H1 (cell line): Measurements from ENCODE around the gene CNIH3. TPM values are rescaled to one million over a fixed set of nuclear protein-coding genes. Genes with fewer than 3 reads are reported as not detected.

Experiments
- CTCF ChIA-PET: fragments of 300-600 bp; sonication (Branson Sonifier 250); formaldehyde crosslinking; loops from one replicate; lab custom pipeline; 2021; ENCODE audit not compliant: partially characterized antibody; lab: Charles Lee
- POLR2A ChIA-PET: fragments of 300-600 bp; sonication (Branson Sonifier 250); formaldehyde crosslinking; loops from one replicate; lab custom pipeline; 2021; ENCODE audit warnings: inconsistent platforms; ENCODE audit not compliant: partially characterized antibody; lab: Charles Lee
- DNase-seq, 2 experiments: peaks; one replicate each; pipeline versions ENCODE4 v3.0.0 to v3.0.0-alpha.2; 2010 to 2022; ENCODE audit warnings: low spot score in 2 of 2, low read depth in 1 of 2, mixed read lengths in 1 of 2
- FAIRE-seq: peaks from 2 replicates; lab custom pipeline; 2011; peaks lifted over from hg19 to GRCh38; lab: Jason Lieb, UNC
- H2AFZ ChIP-seq: 2 replicates; pipeline ENCODE4 v1.8.1; 2012; ENCODE audit warnings: low read length, inconsistent platforms
- H2AK5ac ChIP-seq: 2 replicates; pipeline ENCODE4 v1.6.1; 2013; ENCODE audit warnings: low read depth, low read length
- H2BK120ac ChIP-seq: replicated peaks from 2 replicates; pipeline ENCODE3; 2013; ENCODE audit warnings: low read depth, low read length, inconsistent platforms
- H2BK12ac ChIP-seq: 2 replicates; pipeline ENCODE4 v1.6.1; 2013; ENCODE audit warnings: low read depth, low read length
- H2BK15ac ChIP-seq: 2 replicates; pipeline ENCODE4 v1.6.1; 2013; ENCODE audit warnings: low read length
- H2BK20ac ChIP-seq: 2 replicates; pipeline ENCODE4 v1.6.1; 2013; ENCODE audit warnings: low read length
- H2BK5ac ChIP-seq: 2 replicates; pipeline ENCODE4 v1.6.1; 2013; ENCODE audit warnings: low read depth, low read length
- H3K14ac ChIP-seq: 2 replicates; pipeline ENCODE4 v1.6.1; 2013; ENCODE audit warnings: inconsistent platforms; ENCODE audit not compliant: insufficient read length
- H3K18ac ChIP-seq: 2 replicates; pipeline ENCODE4 v1.6.1; 2013; ENCODE audit warnings: low read length; ENCODE audit errors: extremely low read depth
- H3K23ac ChIP-seq: 2 replicates; pipeline ENCODE4 v1.6.1; 2013; ENCODE audit warnings: inconsistent platforms; ENCODE audit not compliant: insufficient read length
- H3K23me2 ChIP-seq: 2 replicates; pipeline ENCODE4 v1.6.1; 2013; ENCODE audit warnings: low read depth, low read length
- H3K27ac ChIP-seq: 2 replicates; pipeline ENCODE4 v1.6.1; 2011; ENCODE audit warnings: low read depth, low read length, inconsistent platforms
- H3K27me3 ChIP-seq, 4 experiments: replicated peaks in 1 of 4; 1 replicate in 1 of 4; 2 replicates in 3 of 4; pipeline versions ENCODE4 v1.6.1 to v1.8.1; 2011 to 2013; ENCODE audit warnings: low read length in 3 of 4, mild to moderate bottlenecking in 3 of 4, inconsistent platforms in 2 of 4, mixed read lengths in 2 of 4, moderate library complexity in 1 of 4; ENCODE audit not compliant: control insufficient read depth in 3 of 4, insufficient read depth in 3 of 4; ENCODE audit errors: extremely low read depth in 1 of 4
- H3K36me3 ChIP-seq, 4 experiments: 2 replicates each; pipeline versions ENCODE4 v1.6.1 to v1.8.1; 2011 to 2013; ENCODE audit warnings: mild to moderate bottlenecking in 4 of 4, low read length in 3 of 4, moderate library complexity in 2 of 4, control low read depth in 1 of 4, inconsistent platforms in 1 of 4; ENCODE audit not compliant: insufficient read depth in 4 of 4, control insufficient read depth in 2 of 4
- H3K4ac ChIP-seq: replicated peaks from 2 replicates; pipeline ENCODE3; 2013; ENCODE audit warnings: low read length, low read depth, mixed read lengths, inconsistent platforms; ENCODE audit not compliant: insufficient read length
- H3K4me1 ChIP-seq, 4 experiments: replicated peaks in 1 of 4; 1 replicate in 1 of 4; 2 replicates in 3 of 4; pipeline versions ENCODE4 v1.6.1 to v1.8.1; 2011 to 2013; ENCODE audit warnings: low read length in 3 of 4, inconsistent platforms in 2 of 4, mixed read lengths in 1 of 4; ENCODE audit not compliant: insufficient read depth in 4 of 4, control insufficient read depth in 3 of 4
- H3K4me2 ChIP-seq, 2 experiments: 2 replicates each; pipeline versions ENCODE4 v1.6.1 to v1.8.1; 2011 to 2013; ENCODE audit warnings: low read depth in 2 of 2, low read length in 2 of 2, control low read depth in 1 of 2, inconsistent platforms in 1 of 2, mild to moderate bottlenecking in 1 of 2; ENCODE audit not compliant: insufficient read depth in 1 of 2
- H3K4me3 ChIP-seq, 4 experiments: fragments of 200-600, 300-600 bp in 1 of 4; sonication (generic), shearing (Covaris generic), sonication (Bioruptor Twin) in 1 of 4; 2 replicates each; pipeline versions ENCODE4 v1.5.1 to v1.8.1; 2011 to 2016; ENCODE audit warnings: low read length in 4 of 4, low read depth in 3 of 4, control low read depth in 2 of 4, inconsistent platforms in 2 of 4, mild to moderate bottlenecking in 2 of 4, mixed read lengths in 1 of 4, moderate library complexity in 1 of 4; ENCODE audit not compliant: insufficient read depth in 2 of 4; ENCODE audit errors: extremely low read depth in 1 of 4
- H3K56ac ChIP-seq: replicated peaks from 2 replicates; pipeline ENCODE3; 2013; ENCODE audit warnings: low read depth, mild to moderate bottlenecking, mixed read lengths, low read length, inconsistent platforms; ENCODE audit not compliant: insufficient read length
- H3K79me1 ChIP-seq: 2 replicates; pipeline ENCODE4 v1.6.1; 2013; ENCODE audit warnings: low read depth, low read length, control low read depth
- H3K79me2 ChIP-seq, 2 experiments: 2 replicates each; pipeline versions ENCODE4 v1.6.1 to v1.8.1; 2012 to 2013; ENCODE audit warnings: low read length in 2 of 2, mild to moderate bottlenecking in 2 of 2, inconsistent platforms in 1 of 2; ENCODE audit not compliant: insufficient read depth in 2 of 2, control insufficient read depth in 1 of 2
- H3K9ac ChIP-seq, 4 experiments: replicated peaks in 1 of 4; 1 replicate in 1 of 4; 2 replicates in 3 of 4; pipeline versions ENCODE4 v1.6.1 to v1.8.1; 2011 to 2013; ENCODE audit warnings: low read depth in 3 of 4, low read length in 3 of 4, control low read depth in 2 of 4, mild to moderate bottlenecking in 2 of 4, moderate library complexity in 2 of 4, inconsistent platforms in 1 of 4; ENCODE audit errors: extremely low read depth in 1 of 4
- H3K9me3 ChIP-seq, 2 experiments: 2 replicates each; pipeline versions ENCODE4 v1.6.1 to v1.8.1; 2012 to 2013; ENCODE audit warnings: mild to moderate bottlenecking in 2 of 2, moderate library complexity in 2 of 2, control low read depth in 1 of 2, inconsistent platforms in 1 of 2, low read depth in 1 of 2, low read length in 1 of 2, mixed read lengths in 1 of 2; ENCODE audit not compliant: insufficient read depth in 2 of 2
- H4K20me1 ChIP-seq, 2 experiments: replicated peaks in 1 of 2; 2 replicates each; pipeline versions ENCODE3 to v1.8.1; 2011 to 2013; ENCODE audit warnings: inconsistent platforms in 2 of 2, low read length in 2 of 2, mild to moderate bottlenecking in 1 of 2; ENCODE audit not compliant: insufficient read depth in 2 of 2, control insufficient read depth in 1 of 2
- H4K5ac ChIP-seq: 2 replicates; pipeline ENCODE4 v1.6.1; 2013; ENCODE audit warnings: low read length, low read depth, mixed read lengths, inconsistent platforms; ENCODE audit not compliant: insufficient read length
- H4K8ac ChIP-seq: 2 replicates; pipeline ENCODE4 v1.8.0; 2013; ENCODE audit warnings: mild to moderate bottlenecking, moderate library complexity, low read length, inconsistent platforms; ENCODE audit not compliant: insufficient read depth; ENCODE audit errors: extremely low read depth
- H4K91ac ChIP-seq: replicated peaks from 2 replicates; pipeline ENCODE3; 2013; ENCODE audit warnings: low read length, mixed read lengths, inconsistent platforms; ENCODE audit not compliant: insufficient read length
- ASH2L ChIP-seq: fragments of 200-600, 300-600 bp; sonication (generic); IDR thresholded peaks from one replicate; pipeline ENCODE4 v1.7.1; 2017; ENCODE audit warnings: low read length
- CTCF ChIP-seq, 3 experiments: IDR thresholded peaks; 1 replicate in 2 of 3; 2 replicates in 1 of 3; pipeline versions ENCODE4 v1.5.1 to v1.6.1; 2011; ENCODE audit warnings: low read length in 3 of 3, mild to moderate bottlenecking in 3 of 3, inconsistent platforms in 2 of 3, low read depth in 1 of 3, moderate library complexity in 1 of 3; ENCODE audit not compliant: insufficient read depth in 1 of 3; ENCODE audit errors: control extremely low read depth in 1 of 3
- E2F6 ChIP-seq: IDR thresholded peaks from 2 replicates; pipeline ENCODE4 v1.6.1; 2012; ENCODE audit warnings: inconsistent platforms
- MAX ChIP-seq: IDR thresholded peaks from 2 replicates; pipeline ENCODE4 v1.6.1; 2012; ENCODE audit warnings: inconsistent platforms
- RBBP5 ChIP-seq: IDR thresholded peaks from 2 replicates; pipeline ENCODE4 v1.7.1; 2012; ENCODE audit warnings: low read depth, mild to moderate bottlenecking, inconsistent platforms, low read length, moderate library complexity, borderline replicate concordance
- SP4 ChIP-seq: IDR thresholded peaks from 2 replicates; pipeline ENCODE4 v1.6.1; 2012; ENCODE audit warnings: low read length, inconsistent platforms
- ZNF274 ChIP-seq: IDR thresholded peaks from 2 replicates; pipeline ENCODE4 v1.7.0; 2012; ENCODE audit warnings: low read length, borderline replicate concordance; ENCODE audit errors: extremely low read depth
- polyA plus RNA-seq, 7 experiments: library from polyadenylated mRNA; depleted of rRNA in 3 of 7; stranded (reverse) in 5 of 7; unstranded in 2 of 7; fragments of >200 nt in 5 of 7; fragments of 200-250 nt in 2 of 7; gene quantifications; 1 replicate in 5 of 7; 2 replicates in 1 of 7; 4 replicates in 1 of 7; pipeline versions ENCODE4 v1.2.1 to v1.2.3, GENCODE V29; 2011 to 2013; ENCODE audit warnings: missing spikeins in 2 of 7, mixed read lengths in 2 of 7
- total RNA-seq: library from RNA; stranded (reverse); fragmentation: NEBNext Ultra II Directional; extraction: Animal tissue kit (Norgen Biotek cat#: 25700); gene quantifications from 2 replicates; pipeline ENCODE4 v1.2.1, GENCODE V29; 2021

CNIH3 gene
- total and polyA plus RNA-seq, 2 of the 8 experiments (the other 6 are each of a cell fraction or from before 2014, with no cell fraction given), result 3.7 to 5.6 TPM

- H3K79me2 ChIP-seq, result no peaks in the 10 kb centered on the region
- H4K20me1 ChIP-seq, result no peaks in the 10 kb centered on the region
- H2BK12ac ChIP-seq, result no peak overlapping the region
- no peak for TF ChIP-seq MAX
- no peak for TF ChIP-seq ASH2L
- TF ChIP-seq CTCF (IDR thresholded peaks at IDR 0.05; ENCODE audit: control extremely low read depth in 1 of 3, insufficient read depth in 1 of 3, low read depth in 1 of 3, low read length in 3 of 3), result no peak
- TF ChIP-seq SP4, result no peak
- TF ChIP-seq E2F6, result no peak
- no peak for TF ChIP-seq RBBP5
- TF ChIP-seq ZNF274, result no peak
- H3K27ac ChIP-seq, result no peak overlapping the region
- H3K9me3 ChIP-seq, result no peaks in the 10 kb centered on the region
- ChIA-PET POLR2A (no interaction called here), CTCF (no interaction called here)
- no peak overlapping the region for H4K8ac ChIP-seq
- no peak overlapping the region for H3K9ac ChIP-seq
- DNase-seq (no peak), FAIRE-seq (no peak)
- no peak overlapping the region for H4K91ac ChIP-seq
- no peak overlapping the region for H3K18ac ChIP-seq
- H3K36me3 ChIP-seq, result no peaks in the 10 kb centered on the region
- H3K79me1 ChIP-seq, result no peaks in the 10 kb centered on the region; the same call in 1 of the 2 replicates
- no peaks in the 10 kb centered on the region for H3K27me3 ChIP-seq
- H3K23me2 ChIP-seq, result no peaks in the 10 kb centered on the region
- H3K4ac ChIP-seq, result no peak overlapping the region
- H2BK20ac ChIP-seq, result no peak overlapping the region
- H3K23ac ChIP-seq, result no peak overlapping the region
- H2AFZ ChIP-seq, result no peak overlapping the region
- no peak overlapping the region for H2AK5ac ChIP-seq
- no peak overlapping the region for H4K5ac ChIP-seq
- H3K56ac ChIP-seq, result no peak overlapping the region
- H3K14ac ChIP-seq, result no peak overlapping the region
- no peak overlapping the region for H3K4me2 ChIP-seq
- no peak overlapping the region for H2BK120ac ChIP-seq
- H2BK5ac ChIP-seq, result no peak overlapping the region
- H3K4me3 ChIP-seq, result no peak overlapping the region
- no peak overlapping the region for H2BK15ac ChIP-seq
- peaks cover 0 to 8% (median 1%) of the 10 kb centered on the region in 4 experiments; a peak in 3 of 7 replicates for H3K4me1 ChIP-seq
These were observed 114.8 kb downstream of the CNIH3 start for GRCh38 chr1:224730965-224731364.
